Ishikawa (cell line): ENCODE results near the gene PLXNA4.

Experiments
- CEBPB ChIP-seq: IDR thresholded peaks from 2 replicates; pipeline ENCODE4 v1.6.1; 2012
- CREB1 ChIP-seq: IDR thresholded peaks from 2 replicates; pipeline ENCODE4 v1.6.1; 2012; ENCODE audit warnings: low read depth
- EGR1 ChIP-seq: IDR thresholded peaks from 2 replicates; pipeline ENCODE4 v1.6.1; 2012
- EP300 ChIP-seq: IDR thresholded peaks from 2 replicates; pipeline ENCODE4 v1.6.1; 2012; ENCODE audit warnings: borderline replicate concordance
- NFIC ChIP-seq: IDR thresholded peaks from 2 replicates; pipeline ENCODE4 v1.6.1; 2012
- RAD21 ChIP-seq: IDR thresholded peaks from 2 replicates; pipeline ENCODE4 v1.6.1; 2012; ENCODE audit warnings: low read depth
- TAF1 ChIP-seq: IDR thresholded peaks from 2 replicates; pipeline ENCODE4 v1.6.1; 2012; ENCODE audit warnings: low read depth, mild to moderate bottlenecking
- TCF12 ChIP-seq: IDR thresholded peaks from 2 replicates; pipeline ENCODE4 v1.6.1; 2012; ENCODE audit warnings: low read depth
- YY1 ChIP-seq: IDR thresholded peaks from 2 replicates; pipeline ENCODE4 v1.6.1; 2012; ENCODE audit warnings: low read depth
- ZBTB7A ChIP-seq: IDR thresholded peaks from 2 replicates; pipeline ENCODE4 v1.6.1; 2012; ENCODE audit warnings: low read depth
- TF ChIP-seq, protein P1 (sequence below): IDR thresholded peaks from 2 replicates; pipeline ENCODE4 v1.6.1; 2012; ENCODE audit warnings: low read depth, mild to moderate bottlenecking
- TF ChIP-seq, protein P2 (sequence below): IDR thresholded peaks from 2 replicates; pipeline ENCODE4 v1.6.1; 2012
- TF ChIP-seq, protein P3 (sequence below): IDR thresholded peaks from 2 replicates; pipeline ENCODE4 v1.6.1; 2012

DNA sequence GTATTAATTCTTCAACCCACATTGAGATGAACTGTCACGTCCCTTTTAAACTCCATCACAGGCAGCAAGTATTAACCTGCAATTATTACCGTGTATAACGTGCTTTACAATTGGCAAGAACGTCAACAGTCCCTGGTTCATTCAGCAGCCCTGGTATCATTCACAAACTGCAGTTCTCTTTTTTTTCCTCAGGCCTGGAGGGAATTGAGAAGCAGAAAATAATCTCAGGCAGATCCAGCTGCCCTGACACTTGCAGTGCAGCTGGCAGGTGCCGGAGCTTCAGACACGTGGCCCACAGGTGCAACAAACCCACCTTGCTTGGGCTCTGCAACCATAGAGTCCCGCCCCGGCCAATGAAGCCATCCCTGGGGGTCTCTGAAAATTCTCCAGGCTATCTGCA, 137.3 kb downstream of the PLXNA4 start:
- no peak for TF ChIP-seq RAD21
- no peak for TF ChIP-seq YY1
- no peak for TF ChIP-seq TAF1
- TF ChIP-seq CEBPB: no peak
- TF ChIP-seq, protein P1, sequence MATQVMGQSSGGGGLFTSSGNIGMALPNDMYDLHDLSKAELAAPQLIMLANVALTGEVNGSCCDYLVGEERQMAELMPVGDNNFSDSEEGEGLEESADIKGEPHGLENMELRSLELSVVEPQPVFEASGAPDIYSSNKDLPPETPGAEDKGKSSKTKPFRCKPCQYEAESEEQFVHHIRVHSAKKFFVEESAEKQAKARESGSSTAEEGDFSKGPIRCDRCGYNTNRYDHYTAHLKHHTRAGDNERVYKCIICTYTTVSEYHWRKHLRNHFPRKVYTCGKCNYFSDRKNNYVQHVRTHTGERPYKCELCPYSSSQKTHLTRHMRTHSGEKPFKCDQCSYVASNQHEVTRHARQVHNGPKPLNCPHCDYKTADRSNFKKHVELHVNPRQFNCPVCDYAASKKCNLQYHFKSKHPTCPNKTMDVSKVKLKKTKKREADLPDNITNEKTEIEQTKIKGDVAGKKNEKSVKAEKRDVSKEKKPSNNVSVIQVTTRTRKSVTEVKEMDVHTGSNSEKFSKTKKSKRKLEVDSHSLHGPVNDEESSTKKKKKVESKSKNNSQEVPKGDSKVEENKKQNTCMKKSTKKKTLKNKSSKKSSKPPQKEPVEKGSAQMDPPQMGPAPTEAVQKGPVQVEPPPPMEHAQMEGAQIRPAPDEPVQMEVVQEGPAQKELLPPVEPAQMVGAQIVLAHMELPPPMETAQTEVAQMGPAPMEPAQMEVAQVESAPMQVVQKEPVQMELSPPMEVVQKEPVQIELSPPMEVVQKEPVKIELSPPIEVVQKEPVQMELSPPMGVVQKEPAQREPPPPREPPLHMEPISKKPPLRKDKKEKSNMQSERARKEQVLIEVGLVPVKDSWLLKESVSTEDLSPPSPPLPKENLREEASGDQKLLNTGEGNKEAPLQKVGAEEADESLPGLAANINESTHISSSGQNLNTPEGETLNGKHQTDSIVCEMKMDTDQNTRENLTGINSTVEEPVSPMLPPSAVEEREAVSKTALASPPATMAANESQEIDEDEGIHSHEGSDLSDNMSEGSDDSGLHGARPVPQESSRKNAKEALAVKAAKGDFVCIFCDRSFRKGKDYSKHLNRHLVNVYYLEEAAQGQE: no peak
- no peak for TF ChIP-seq NFIC
- no peak for TF ChIP-seq EP300
- TF ChIP-seq, protein P2, sequence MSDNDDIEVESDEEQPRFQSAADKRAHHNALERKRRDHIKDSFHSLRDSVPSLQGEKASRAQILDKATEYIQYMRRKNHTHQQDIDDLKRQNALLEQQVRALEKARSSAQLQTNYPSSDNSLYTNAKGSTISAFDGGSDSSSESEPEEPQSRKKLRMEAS: no peak
- no peak for TF ChIP-seq TCF12
- TF ChIP-seq, protein P3, sequence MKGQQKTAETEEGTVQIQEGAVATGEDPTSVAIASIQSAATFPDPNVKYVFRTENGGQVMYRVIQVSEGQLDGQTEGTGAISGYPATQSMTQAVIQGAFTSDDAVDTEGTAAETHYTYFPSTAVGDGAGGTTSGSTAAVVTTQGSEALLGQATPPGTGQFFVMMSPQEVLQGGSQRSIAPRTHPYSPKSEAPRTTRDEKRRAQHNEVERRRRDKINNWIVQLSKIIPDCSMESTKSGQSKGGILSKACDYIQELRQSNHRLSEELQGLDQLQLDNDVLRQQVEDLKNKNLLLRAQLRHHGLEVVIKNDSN: no peak
- no peak for TF ChIP-seq ZBTB7A
- TF ChIP-seq CREB1: no peak
- TF ChIP-seq EGR1: no peak
